ENCODE data around the gene SNHG17. TPM values are rescaled to one million over a fixed set of nuclear protein-coding genes. Genes with fewer than 3 reads are reported as not detected.

Gene SNHG17
- polyA plus RNA-seq, 1 experiment: 41.4 TPM

- ChIA-PET POLR2A (interaction anchor here (0.6 kb wide), 4 partner anchors 14 to 342 kb away, joined by 3 to 7 read pairs (median 4); no protein-coding TSS in a partner anchor), CTCF (interaction anchor here (0.6 to 3.0 kb wide), 6 partner anchors 9 to 1443 kb away, joined by 3 to 12 read pairs (median 4); partner anchors contain the start of gene SNHG17)
- peak; percentile 73 for DNase-seq (ENCODE audit: low read depth)
- Histone ChIP-seq H3K27me3 (ENCODE audit: control insufficient read depth, insufficient read depth, low read length) (no peaks in the 10 kb centered on the region), H3K36me3 (ENCODE audit: control insufficient read depth, insufficient read depth, low read length) (peaks cover 49% of the 10 kb centered on the region), H3K4me3 (ENCODE audit: low read depth, low read length) (no peak overlapping the region)
- TF ChIP-seq CTCF (IDR thresholded peaks at IDR 0.05; ENCODE audit: insufficient read depth, low read depth, low read length): no peak
Measured at GRCh38 chr20:38426006-38426897, 8.9 kb downstream of the SNHG17 start.

- no peak for TF ChIP-seq CTCF (IDR thresholded peaks at IDR 0.05; ENCODE audit: insufficient read depth, low read depth, low read length)
- peaks cover 52% of the 10 kb centered on the region for H3K36me3 ChIP-seq (ENCODE audit: control insufficient read depth, insufficient read depth, low read length)
- no peak for DNase-seq (ENCODE audit: low read depth)
- ChIA-PET POLR2A (no interaction called here), CTCF (interaction anchor here (0.6 to 3.0 kb wide), 4 partner anchors 16 to 68 kb away, joined by 3 to 10 read pairs (median 4); no protein-coding TSS in a partner anchor)
- no peak overlapping the region for H3K4me3 ChIP-seq (ENCODE audit: low read depth, low read length)
- no peaks in the 10 kb centered on the region for H3K27me3 ChIP-seq (ENCODE audit: control insufficient read depth, insufficient read depth, low read length)
Measured at GRCh38 chr20:38424401-38424800, 10.7 kb downstream of the SNHG17 start.

GRCh38 chr20:38423541-38423940 lies 11.6 kb downstream of the SNHG17 start:
- ChIA-PET POLR2A (no interaction called here), CTCF (interaction anchor here (1.0 to 1.6 kb wide), 2 partner anchors 15 to 22 kb away, joined by 3 to 5 read pairs; no protein-coding TSS in a partner anchor)
- peaks cover 49% of the 10 kb centered on the region for H3K36me3 ChIP-seq (ENCODE audit: control insufficient read depth, insufficient read depth, low read length)

GRCh38 chr20:38421915-38422314 lies 13.2 kb downstream of the SNHG17 start:
- Histone ChIP-seq H3K4me3 (ENCODE audit: low read depth, low read length) (no peak overlapping the region), H3K36me3 (ENCODE audit: control insufficient read depth, insufficient read depth, low read length) (peaks cover 42% of the 10 kb centered on the region), H3K27me3 (ENCODE audit: control insufficient read depth, insufficient read depth, low read length) (no peaks in the 10 kb centered on the region)
- CTCF ChIA-PET: interaction anchor here (0.6 to 1.4 kb wide), 2 partner anchors 13 to 331 kb away, joined by 3 read pairs; no protein-coding TSS in a partner anchor
- no peak for DNase-seq (ENCODE audit: low read depth)
- POLR2A ChIA-PET: no interaction called here
- TF ChIP-seq CTCF (IDR thresholded peaks at IDR 0.05; ENCODE audit: insufficient read depth, low read depth, low read length): no peak

More at GRCh38 chr20:38423541-38423940, 11.6 kb downstream of the SNHG17 start:
- DNase-seq (ENCODE audit: low read depth): no peak
- no peaks in the 10 kb centered on the region for H3K27me3 ChIP-seq (ENCODE audit: control insufficient read depth, insufficient read depth, low read length)
- no peak overlapping the region for H3K4me3 ChIP-seq (ENCODE audit: low read depth, low read length)
- no peak for TF ChIP-seq CTCF (IDR thresholded peaks at IDR 0.05; ENCODE audit: insufficient read depth, low read depth, low read length)

- DNase-seq (ENCODE audit: low read depth): no peak
- Histone ChIP-seq H3K27me3 (ENCODE audit: control insufficient read depth, insufficient read depth, low read length) (no peaks in the 10 kb centered on the region), H3K4me3 (ENCODE audit: low read depth, low read length) (no peak overlapping the region), H3K36me3 (ENCODE audit: control insufficient read depth, insufficient read depth, low read length) (peaks cover 40% of the 10 kb centered on the region)
- ChIA-PET CTCF (interaction anchor here (0.6 to 1.4 kb wide), 3 partner anchors 12 to 327 kb away, joined by 3 read pairs; partner anchors contain the start of gene SNHG17), POLR2A (no interaction called here)
- TF ChIP-seq CTCF (IDR thresholded peaks at IDR 0.05; ENCODE audit: insufficient read depth, low read depth, low read length): no peak
Measured at GRCh38 chr20:38420388-38421085, 14.6 kb downstream of the SNHG17 start.

Measured in BJ (cell line).